Activated T-helper 1 cell treated with anti-CD3 and anti-CD28 coated beads, Interleukin-12 subunit alpha, Interleukin-12 subunit beta, Interleukin-2, Interleukin-4 antibody, amounts not matched to agents 30 ng/mL and 10 ng/mL and 1 ng/mL, durations not matched to agents 14 hours and 24 hours and 36 hours (primary cell): ENCODE data around the gene DPYSL3. TPM values are rescaled to one million over a fixed set of nuclear protein-coding genes. Genes with fewer than 3 reads are reported as not detected.

ENCODE experiments used
- DNase-seq: peaks from one replicate; pipeline ENCODE4 v3.0.0; 2021; ENCODE audit warnings: low spot score
- H3K27ac Mint-ChIP-seq: one replicate; pipeline ENCODE4 v1.8.0; 2021; ENCODE audit warnings: mild to moderate bottlenecking, mixed read lengths
- H3K27me3 Mint-ChIP-seq: one replicate; pipeline ENCODE4 v1.8.0; 2022; ENCODE audit warnings: mild to moderate bottlenecking, moderate library complexity, mixed read lengths; ENCODE audit not compliant: insufficient read depth
- H3K36me3 Mint-ChIP-seq: one replicate; pipeline ENCODE4 v1.8.0; 2021; ENCODE audit warnings: low read depth, mixed read lengths
- H3K4me1 Mint-ChIP-seq: one replicate; pipeline ENCODE4 v1.8.0; 2021; ENCODE audit warnings: low read depth, mixed read lengths
- H3K4me3 Mint-ChIP-seq: one replicate; pipeline ENCODE4 v1.8.0; 2021; ENCODE audit warnings: mild to moderate bottlenecking, moderate library complexity, mixed read lengths
- H3K9me3 Mint-ChIP-seq: one replicate; pipeline ENCODE4 v1.8.0; 2021; ENCODE audit warnings: mixed read lengths
- intact Hi-C: fragments of 100-400 bp; cut with micrococcal nuclease; formaldehyde crosslinking; loops from one replicate; pipeline ENCODE4 v1.15.1; 2024
- total RNA-seq: library from RNA; stranded (reverse); gene quantifications from 2 replicates; pipeline ENCODE4 v1.2.3, GENCODE V29; 2022

DPYSL3 gene
- total RNA-seq, 1 donor from 2014 or later: 0.16 TPM

GRCh38 chr5:147437161-147437596 is 72.7 kb downstream of the DPYSL3 start:
- Mint-ChIP-seq H3K4me3 (no peak overlapping the region), H3K27me3 (no peaks in the 10 kb centered on the region), H3K27ac (no peak overlapping the region), H3K4me1 (no peaks in the 10 kb centered on the region), H3K36me3 (no peaks in the 10 kb centered on the region), H3K9me3 (no peaks in the 10 kb centered on the region)
- intact Hi-C loops: no loop called here
- no peak for DNase-seq

DNA sequence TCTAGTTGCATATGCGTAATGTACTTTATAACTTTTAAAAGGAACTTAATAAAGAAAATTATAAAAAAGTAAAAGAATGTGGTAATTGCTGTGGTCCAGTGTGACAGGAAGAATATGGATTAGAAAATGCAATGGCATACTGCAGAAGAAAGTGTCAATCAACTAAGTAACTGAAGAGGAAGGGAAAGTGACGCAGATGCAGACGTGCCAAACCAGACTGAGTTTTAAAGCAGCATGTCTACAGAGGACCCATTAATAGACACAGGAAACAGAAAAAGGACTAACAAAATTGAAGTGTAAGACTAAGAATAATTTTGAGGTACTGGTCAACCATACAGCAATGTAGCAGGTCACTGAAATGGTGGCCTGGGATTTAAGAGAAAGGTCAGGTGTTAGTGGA is 73.3 kb downstream of the DPYSL3 start:
- intact Hi-C loops: no loop called here
- Mint-ChIP-seq H3K27ac (no peak overlapping the region), H3K36me3 (no peaks in the 10 kb centered on the region), H3K9me3 (no peaks in the 10 kb centered on the region), H3K4me1 (no peaks in the 10 kb centered on the region), H3K27me3 (no peaks in the 10 kb centered on the region), H3K4me3 (no peak overlapping the region)
- no peak for DNase-seq

DNA sequence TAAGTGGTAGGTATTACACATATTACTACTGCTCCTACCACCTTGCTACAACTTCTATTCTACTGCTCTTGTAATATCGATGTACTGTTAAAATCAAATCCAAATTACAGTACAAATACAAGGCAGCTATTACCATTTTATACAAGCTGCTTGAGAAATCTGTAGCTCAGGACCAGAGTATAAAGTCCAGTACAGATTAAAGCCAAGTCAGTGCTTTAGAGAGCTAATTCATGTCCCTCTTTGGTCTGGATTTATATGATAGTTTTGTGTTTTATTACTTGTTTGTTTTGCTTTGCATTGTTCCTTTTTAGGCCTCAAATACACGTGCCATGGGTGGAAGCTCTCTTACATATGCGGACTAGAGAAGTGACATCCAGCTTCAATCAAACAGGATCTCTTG is 75.8 kb downstream of the DPYSL3 start:
- intact Hi-C loops: no loop called here
- H3K9me3 Mint-ChIP-seq: no peaks in the 10 kb centered on the region
- H3K36me3 Mint-ChIP-seq: no peaks in the 10 kb centered on the region

GRCh38 chr5:147432323-147432722 is 77.5 kb downstream of the DPYSL3 start:
- H3K36me3 Mint-ChIP-seq: no peaks in the 10 kb centered on the region
- no peaks in the 10 kb centered on the region for H3K9me3 Mint-ChIP-seq
- intact Hi-C loops: no loop called here
- no peaks in the 10 kb centered on the region for H3K4me1 Mint-ChIP-seq
- no peaks in the 10 kb centered on the region for H3K27me3 Mint-ChIP-seq
- DNase-seq: no peak
- no peak overlapping the region for H3K4me3 Mint-ChIP-seq
- H3K27ac Mint-ChIP-seq: no peak overlapping the region

More for the DNA sequence above, 75.8 kb downstream of the DPYSL3 start:
- H3K4me3 Mint-ChIP-seq: no peak overlapping the region
- no peaks in the 10 kb centered on the region for H3K4me1 Mint-ChIP-seq
- no peaks in the 10 kb centered on the region for H3K27me3 Mint-ChIP-seq
- no peak overlapping the region for H3K27ac Mint-ChIP-seq
- DNase-seq: no peak

GRCh38 chr5:147431586-147431985 is 78.3 kb downstream of the DPYSL3 start:
- H3K27ac Mint-ChIP-seq: no peak overlapping the region
- H3K27me3 Mint-ChIP-seq: no peaks in the 10 kb centered on the region
- no peaks in the 10 kb centered on the region for H3K9me3 Mint-ChIP-seq
- intact Hi-C loops: no loop called here
- no peak overlapping the region for H3K4me3 Mint-ChIP-seq
- H3K4me1 Mint-ChIP-seq: no peaks in the 10 kb centered on the region
- DNase-seq: no peak
- H3K36me3 Mint-ChIP-seq: no peaks in the 10 kb centered on the region

DNA sequence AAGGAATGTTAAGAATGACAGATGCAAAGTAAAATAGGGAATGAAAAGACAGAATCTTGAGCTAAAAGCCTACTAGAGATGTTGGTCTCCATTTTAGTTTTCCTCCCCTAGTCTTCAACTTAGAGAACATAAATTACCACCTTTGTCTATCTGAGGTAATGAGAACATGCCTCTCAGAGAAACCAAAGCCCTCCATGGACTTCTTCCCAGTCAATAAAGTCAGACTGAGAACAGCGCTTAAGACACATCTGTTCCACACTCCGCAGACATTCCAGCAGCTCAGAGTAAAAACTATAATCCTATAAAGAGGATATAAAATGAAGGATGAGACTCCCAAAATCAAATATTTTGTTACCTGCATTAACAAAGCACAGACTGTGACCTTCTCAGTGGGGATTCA is 79.2 kb downstream of the DPYSL3 start:
- H3K9me3 Mint-ChIP-seq: no peaks in the 10 kb centered on the region
- DNase-seq: no peak
- H3K36me3 Mint-ChIP-seq: no peaks in the 10 kb centered on the region
- H3K27me3 Mint-ChIP-seq: peaks cover 2% of the 10 kb centered on the region
- H3K4me1 Mint-ChIP-seq: no peaks in the 10 kb centered on the region
- intact Hi-C loops: no loop called here
- no peak overlapping the region for H3K27ac Mint-ChIP-seq
- no peak overlapping the region for H3K4me3 Mint-ChIP-seq

- H3K36me3 Mint-ChIP-seq: no peaks in the 10 kb centered on the region
These were observed 82.1 kb downstream of the DPYSL3 start for GRCh38 chr5:147427521-147428401.

DNA sequence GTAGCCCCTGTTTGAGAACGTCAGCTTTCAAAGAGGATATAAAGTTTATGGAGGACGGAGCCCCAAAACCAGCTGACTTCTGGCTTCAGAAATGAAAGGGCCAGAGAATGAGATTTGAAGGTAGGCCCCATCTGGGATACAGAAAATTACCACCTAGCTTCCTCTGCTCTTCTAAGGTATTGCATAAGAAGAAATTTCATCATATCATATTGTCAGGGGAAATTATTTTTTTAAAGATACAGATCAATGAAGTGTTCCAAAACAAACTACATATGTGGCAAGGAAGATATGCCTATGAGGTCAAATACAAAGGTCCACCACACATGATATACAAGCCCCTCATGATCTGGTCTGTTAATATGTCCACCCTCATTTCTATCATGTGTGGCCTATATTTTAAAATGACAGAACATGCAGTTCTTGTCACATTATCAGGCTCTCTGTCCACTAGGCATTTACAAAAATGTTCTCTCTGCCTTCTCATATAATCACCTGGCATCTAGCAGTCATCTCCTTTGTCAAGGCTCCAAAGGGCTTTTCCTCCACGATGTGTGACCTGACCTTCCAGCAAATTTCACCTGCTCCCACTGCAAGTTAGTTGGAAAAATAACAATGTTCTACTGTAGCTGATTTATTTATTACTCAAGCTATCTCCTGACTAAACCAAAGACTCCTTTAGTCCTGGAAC is 83.1 kb downstream of the DPYSL3 start:
- DNase-seq: no peak
- Mint-ChIP-seq H3K4me3 (no peak overlapping the region), H3K4me1 (no peaks in the 10 kb centered on the region), H3K27me3 (peaks cover 2% of the 10 kb centered on the region), H3K36me3 (no peaks in the 10 kb centered on the region), H3K27ac (no peak overlapping the region), H3K9me3 (no peaks in the 10 kb centered on the region)
- intact Hi-C loops: no loop called here

More at GRCh38 chr5:147427521-147428401, 82.1 kb downstream of the DPYSL3 start:
- no peak for DNase-seq
- intact Hi-C loops: no loop called here
- Mint-ChIP-seq H3K9me3 (no peaks in the 10 kb centered on the region), H3K4me1 (no peaks in the 10 kb centered on the region), H3K27ac (no peak overlapping the region), H3K4me3 (no peak overlapping the region), H3K27me3 (peaks cover 2% of the 10 kb centered on the region)

- H3K4me1 Mint-ChIP-seq: no peaks in the 10 kb centered on the region
- H3K36me3 Mint-ChIP-seq: no peaks in the 10 kb centered on the region
- no peaks in the 10 kb centered on the region for H3K27me3 Mint-ChIP-seq
- H3K27ac Mint-ChIP-seq: no peak overlapping the region
- no peak for DNase-seq
- no peaks in the 10 kb centered on the region for H3K9me3 Mint-ChIP-seq
- intact Hi-C loops: no loop called here
- H3K4me3 Mint-ChIP-seq: no peak overlapping the region
These were observed 91.3 kb downstream of the DPYSL3 start for GRCh38 chr5:147418613-147419012.

DNA sequence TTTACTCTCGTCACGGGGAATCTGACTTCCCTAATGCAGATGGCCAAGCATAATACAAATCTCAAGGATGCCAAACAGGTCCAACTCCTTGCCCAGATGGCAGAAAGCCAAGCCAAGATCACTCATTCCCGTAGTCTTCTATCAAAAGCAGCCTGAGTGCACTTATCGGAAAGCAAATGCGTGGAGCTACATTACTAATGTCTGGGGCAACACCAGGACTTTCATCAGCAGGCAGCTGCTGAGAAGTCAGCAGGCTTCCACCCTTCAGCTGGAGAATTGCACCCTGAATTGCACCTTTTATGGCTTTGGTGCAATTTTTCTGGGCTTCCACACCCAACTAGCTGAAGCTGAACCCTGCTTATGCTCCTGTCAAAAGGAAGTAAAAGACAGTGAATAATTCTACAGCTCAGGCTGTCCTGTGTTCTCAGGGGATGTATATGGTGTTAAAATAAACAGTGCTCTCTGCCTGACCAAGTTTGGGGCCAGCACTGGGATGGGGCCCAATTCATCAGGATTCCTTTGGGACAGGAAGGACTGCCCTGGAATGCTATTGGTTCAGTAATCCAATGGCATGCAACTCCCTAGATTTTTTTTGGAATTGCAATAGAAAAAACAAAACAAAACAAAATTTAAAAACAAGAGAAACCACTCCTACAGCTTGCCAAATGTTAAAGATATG is 92.6 kb downstream of the DPYSL3 start:
- Mint-ChIP-seq H3K27me3 (no peaks in the 10 kb centered on the region), H3K9me3 (no peaks in the 10 kb centered on the region), H3K4me3 (no peak overlapping the region), H3K36me3 (no peaks in the 10 kb centered on the region), H3K4me1 (no peaks in the 10 kb centered on the region), H3K27ac (no peak overlapping the region)
- no peak for DNase-seq
- intact Hi-C loops: no loop called here

DNA sequence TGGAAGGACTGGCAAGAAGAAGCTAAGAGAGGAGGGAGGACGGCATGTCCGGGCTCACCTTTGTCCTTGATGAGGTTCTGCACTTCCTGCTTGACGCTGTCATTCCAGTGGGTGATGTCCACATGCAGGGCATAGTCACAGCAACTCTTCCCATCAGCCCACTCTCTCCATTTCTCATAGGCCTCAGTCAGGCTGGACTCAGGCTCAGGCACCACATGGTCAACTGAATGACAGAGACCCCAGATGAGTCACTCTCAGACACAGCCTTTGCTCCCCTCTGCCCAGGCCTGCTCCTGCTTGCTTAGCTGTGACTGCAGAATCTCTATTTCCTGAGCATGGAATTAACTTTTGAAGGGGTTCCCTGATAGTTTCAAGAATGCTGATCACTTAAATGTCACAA is 94.2 kb downstream of the DPYSL3 start:
- Mint-ChIP-seq H3K36me3 (no peaks in the 10 kb centered on the region), H3K4me1 (no peaks in the 10 kb centered on the region), H3K27ac (no peak overlapping the region), H3K27me3 (no peaks in the 10 kb centered on the region), H3K9me3 (no peaks in the 10 kb centered on the region), H3K4me3 (no peak overlapping the region)
- DNase-seq: no peak
- intact Hi-C loops: no loop called here

DNA sequence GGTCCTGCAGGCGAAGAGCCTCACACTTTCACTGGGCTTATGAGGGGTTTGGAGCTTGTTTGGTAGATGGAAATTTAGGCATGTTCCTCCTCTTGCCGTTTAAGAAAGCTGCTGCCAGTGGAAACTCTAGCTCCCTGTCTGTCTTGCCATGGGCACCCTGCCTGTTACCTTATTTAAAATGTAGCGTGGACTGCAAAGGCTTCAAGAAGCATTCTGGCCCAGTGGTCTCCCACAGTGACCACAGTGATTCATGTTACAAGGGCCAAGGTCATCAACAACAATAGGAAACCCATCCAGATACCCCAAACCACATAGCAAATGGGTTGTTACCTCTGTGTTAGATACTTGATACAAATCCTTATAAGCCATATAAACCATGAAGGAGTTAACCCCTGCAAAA is 96.6 kb downstream of the DPYSL3 start:
- Mint-ChIP-seq H3K27ac (no peak overlapping the region), H3K27me3 (no peaks in the 10 kb centered on the region), H3K9me3 (no peaks in the 10 kb centered on the region), H3K36me3 (no peaks in the 10 kb centered on the region), H3K4me3 (no peak overlapping the region), H3K4me1 (no peaks in the 10 kb centered on the region)
- no peak for DNase-seq
- intact Hi-C loops: no loop called here

DNA sequence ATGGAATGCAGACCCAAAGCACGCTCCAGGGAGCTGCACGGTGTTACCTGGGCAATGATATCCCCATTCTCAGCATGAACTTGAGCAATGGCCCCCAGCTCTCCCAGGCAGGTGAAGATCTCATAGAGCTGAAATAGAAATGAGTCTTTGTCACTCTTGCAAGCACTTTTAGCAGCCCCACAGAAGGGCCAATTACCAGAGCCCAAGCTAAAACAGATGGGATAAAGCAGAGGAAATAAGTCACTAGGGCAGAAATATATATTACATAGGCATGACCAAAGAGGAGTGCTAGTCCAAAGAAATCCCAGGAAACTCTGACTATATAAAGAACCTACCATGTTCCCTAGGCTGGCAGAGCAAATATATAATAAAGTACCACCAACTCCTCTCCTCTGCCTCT is 97.3 kb downstream of the DPYSL3 start:
- intact Hi-C loops: no loop called here
- no peak overlapping the region for H3K4me3 Mint-ChIP-seq
- no peaks in the 10 kb centered on the region for H3K4me1 Mint-ChIP-seq
- no peaks in the 10 kb centered on the region for H3K27me3 Mint-ChIP-seq
- H3K27ac Mint-ChIP-seq: no peak overlapping the region
- no peak for DNase-seq
- H3K36me3 Mint-ChIP-seq: no peaks in the 10 kb centered on the region
- H3K9me3 Mint-ChIP-seq: no peaks in the 10 kb centered on the region
